ENCODE data around the gene ZNF516.

GRCh38 chr18:76315722-76316230 is 179.3 kb downstream of the ZNF516 start:
- TF ChIP-seq NFIC (IDR thresholded peaks at IDR 0.05): no peak
- TF ChIP-seq REST (IDR thresholded peaks at IDR 0.05; ENCODE audit: low read depth): no peak
- TF ChIP-seq CREB1 (IDR thresholded peaks at IDR 0.05; ENCODE audit: low read depth): no peak
- TF ChIP-seq EP300 (IDR thresholded peaks at IDR 0.05; ENCODE audit: borderline replicate concordance): no peak
- no peak for TF ChIP-seq ZBTB7A (IDR thresholded peaks at IDR 0.05; ENCODE audit: low read depth)
